ENCODE data around the gene KIF4A.

DNA sequence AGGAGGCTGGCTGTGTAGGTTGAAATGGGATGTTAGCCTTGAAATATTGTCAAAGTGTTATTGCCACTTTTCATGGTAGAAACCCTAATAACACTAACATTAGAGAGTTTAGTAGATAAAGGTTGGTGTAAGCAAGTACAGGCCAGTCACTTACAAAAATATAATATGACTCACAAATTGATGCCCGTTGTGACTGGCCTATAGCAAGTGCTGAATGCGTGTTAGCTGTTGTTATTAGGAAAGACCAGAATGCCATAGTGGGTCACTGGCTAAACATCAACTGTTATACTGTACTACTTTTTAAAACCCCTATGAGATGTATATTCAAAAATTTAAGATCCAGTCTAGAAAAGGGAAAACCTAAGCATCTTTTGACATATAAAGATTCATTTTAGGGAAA is 112.8 kb downstream of the KIF4A start:
- TF ChIP-seq CTCF (IDR thresholded peaks at IDR 0.05; ENCODE audit: low read length) (no peak), EZH2 (optimal IDR thresholded peaks at IDR 0.05; ENCODE audit: low read depth, low read length) (no peak), EZH2phosphoT487 (IDR thresholded peaks at IDR 0.05; ENCODE audit: low read length) (no peak)

All from MM.1S (cell line).